WTC11 (cell line): ENCODE results near the gene ATP9B. TPM values are rescaled to one million over a fixed set of nuclear protein-coding genes. Genes with fewer than 3 reads are reported as not detected.

Source experiments
- ATAC-seq: fragments of 200-7000 bp; cut with Tn5 transposase; 2 replicates; pipeline ENCODE4 v1.10.0; 2021; ENCODE audit warnings: mild to moderate bottlenecking, moderate library complexity
- CTCF ChIA-PET: fragments of 300-600 bp; sonication (Branson Sonifier 250); formaldehyde crosslinking; loops from one replicate; lab custom pipeline; 2021; ENCODE audit warnings: antibody characterized with exemption; lab: Charles Lee
- POLR2A ChIA-PET: fragments of 350-600 bp; sonication (Branson Sonifier 250); formaldehyde crosslinking; loops from one replicate; lab custom pipeline; 2021; ENCODE audit warnings: antibody characterized with exemption; lab: Charles Lee
- DNase-seq: peaks from one replicate; pipeline ENCODE4 v3.0.0; 2021; ENCODE audit warnings: low spot score
- H3K27ac Mint-ChIP-seq: 2 replicates; pipeline ENCODE4 v1.8.0; 2021; ENCODE audit warnings: mixed read lengths
- H3K27me3 Mint-ChIP-seq: 2 replicates; pipeline ENCODE4 v1.8.0; 2021; ENCODE audit warnings: low read depth, mild to moderate bottlenecking, moderate library complexity, mixed read lengths
- H3K36me3 Mint-ChIP-seq: 2 replicates; pipeline ENCODE4 v1.8.0; 2021; ENCODE audit warnings: mixed read lengths
- H3K4me1 Mint-ChIP-seq: 2 replicates; pipeline ENCODE4 v1.8.0; 2022; ENCODE audit warnings: mixed read lengths
- H3K4me3 Mint-ChIP-seq: 2 replicates; pipeline ENCODE4 v1.8.0; 2021; ENCODE audit warnings: mild to moderate bottlenecking, moderate library complexity, mixed read lengths
- H3K9me3 Mint-ChIP-seq: 2 replicates; pipeline ENCODE4 v1.8.0; 2021; ENCODE audit warnings: mixed read lengths
- CBFB ChIP-seq: sonication (generic); formaldehyde crosslinking; IDR thresholded peaks from 2 replicates; pipeline ENCODE4 v1.8.1; 2022; ENCODE audit warnings: mild to moderate bottlenecking, low read depth, missing genetic modification reagents
- HMGA2 ChIP-seq: fragments of 250-450 bp; sonication (Bioruptor Pico); IDR thresholded peaks from 2 replicates; pipeline ENCODE4 v1.4.0; 2021; ENCODE audit warnings: mild to moderate bottlenecking, moderate library complexity
- IRF2 ChIP-seq: sonication (generic); formaldehyde crosslinking; IDR thresholded peaks from 2 replicates; pipeline ENCODE4 v1.8.0; 2022; ENCODE audit warnings: low read depth, missing genetic modification reagents, borderline replicate concordance
- MXD4 ChIP-seq: fragments of 250-450 bp; sonication (Bioruptor Pico); IDR thresholded peaks from 2 replicates; pipeline ENCODE4 v1.8.0; 2021; ENCODE audit warnings: mild to moderate bottlenecking, moderate library complexity, borderline replicate concordance
- RELA ChIP-seq: sonication (generic); formaldehyde crosslinking; IDR thresholded peaks from 2 replicates; pipeline ENCODE4 v1.8.1; 2022; ENCODE audit warnings: missing genetic modification reagents, mild to moderate bottlenecking, borderline replicate concordance
- TCF7 ChIP-seq: sonication (generic); formaldehyde crosslinking; IDR thresholded peaks from 2 replicates; pipeline ENCODE4 v1.8.0; 2022; ENCODE audit warnings: mild to moderate bottlenecking, low read depth, missing genetic modification reagents, moderate library complexity
- TEAD1 ChIP-seq: sonication (generic); formaldehyde crosslinking; IDR thresholded peaks from 2 replicates; pipeline ENCODE4 v1.8.0; 2022; ENCODE audit warnings: mild to moderate bottlenecking, missing genetic modification reagents
- ZNF121 ChIP-seq: sonication (generic); formaldehyde crosslinking; IDR thresholded peaks from 2 replicates; pipeline ENCODE4 v1.8.0; 2023; ENCODE audit warnings: missing genetic modification reagents
- ZNF263 ChIP-seq: sonication (generic); formaldehyde crosslinking; IDR thresholded peaks from 2 replicates; pipeline ENCODE4 v1.8.1; 2022; ENCODE audit warnings: low read depth, mild to moderate bottlenecking, moderate library complexity, missing genetic modification reagents
- ZNF317 ChIP-seq: sonication (generic); formaldehyde crosslinking; IDR thresholded peaks from 2 replicates; pipeline ENCODE4 v1.8.1; 2023; ENCODE audit warnings: low read depth, mild to moderate bottlenecking, moderate library complexity, missing genetic modification reagents, borderline replicate concordance
- total RNA-seq: library from RNA; stranded (reverse); gene quantifications from 3 replicates; pipeline ENCODE4 v1.2.3, GENCODE V29; 2021
- TF ChIP-seq, protein P1 (sequence below): fragments of 250-450 bp; sonication (Bioruptor Pico); IDR thresholded peaks from 2 replicates; pipeline ENCODE4 v1.9.0; 2021; ENCODE audit warnings: mild to moderate bottlenecking, borderline replicate concordance
- TF ChIP-seq, protein P2 (sequence below): sonication (generic); formaldehyde crosslinking; IDR thresholded peaks from 2 replicates; pipeline ENCODE4 v1.8.0; 2022; ENCODE audit warnings: missing genetic modification reagents
- TF ChIP-seq, protein P3 (sequence below): sonication (generic); formaldehyde crosslinking; IDR thresholded peaks from 2 replicates; pipeline ENCODE4 v1.8.0; 2022; ENCODE audit warnings: mild to moderate bottlenecking, missing genetic modification reagents
- TF ChIP-seq, protein P4 (sequence below): sonication (generic); formaldehyde crosslinking; conservative IDR thresholded peaks from 2 replicates; pipeline ENCODE4 v1.8.1; 2022; ENCODE audit warnings: mild to moderate bottlenecking, missing genetic modification reagents
- TF ChIP-seq, protein P5 (sequence below): fragments of 250-450 bp; sonication (Bioruptor Pico); IDR thresholded peaks from 2 replicates; pipeline ENCODE4 v1.9.0; 2021; ENCODE audit warnings: mild to moderate bottlenecking
- TF ChIP-seq, protein P6 (sequence below): fragments of 250-450 bp; sonication (Bioruptor Pico); IDR thresholded peaks from 2 replicates; pipeline ENCODE4 v1.8.0; 2021; ENCODE audit warnings: mild to moderate bottlenecking
- TF ChIP-seq, protein P7 (sequence below): sonication (generic); formaldehyde crosslinking; IDR thresholded peaks from 2 replicates; pipeline ENCODE4 v1.8.1; 2022; ENCODE audit warnings: low read depth, missing genetic modification reagents, borderline replicate concordance
- TF ChIP-seq, protein P8 (sequence below): sonication (generic); formaldehyde crosslinking; IDR thresholded peaks from 2 replicates; pipeline ENCODE4 v1.8.0; 2023; ENCODE audit warnings: missing genetic modification reagents

ATP9B gene
- total RNA-seq, 1 experiment from 2014 or later, result 19.0 TPM

DNA sequence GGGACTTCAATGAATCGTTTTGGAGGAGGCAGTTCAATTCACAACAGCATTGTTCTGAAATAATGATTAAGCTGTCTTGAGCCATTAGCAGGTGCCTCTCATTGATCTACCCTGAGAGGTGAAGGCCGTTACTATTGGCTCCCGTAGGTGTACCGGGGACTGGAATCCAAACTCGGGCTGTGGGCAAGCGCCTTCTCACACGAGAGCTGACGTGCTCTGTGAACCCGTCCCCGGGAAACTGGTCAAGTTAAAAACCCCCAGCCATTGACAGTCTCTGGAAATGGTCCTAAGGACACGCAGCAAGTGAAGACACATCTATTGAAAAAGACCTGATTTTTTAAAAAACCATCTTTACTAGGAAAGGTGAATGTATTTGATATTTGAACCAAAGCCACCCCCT is 318.4 kb downstream of the ATP9B start (continued):
- TF ChIP-seq MXD4 (CRISPR knock-in tag) (no peak), ZNF121 (CRISPR knock-in tag) (no peak), HMGA2 (no peak)
- TF ChIP-seq, protein P1, sequence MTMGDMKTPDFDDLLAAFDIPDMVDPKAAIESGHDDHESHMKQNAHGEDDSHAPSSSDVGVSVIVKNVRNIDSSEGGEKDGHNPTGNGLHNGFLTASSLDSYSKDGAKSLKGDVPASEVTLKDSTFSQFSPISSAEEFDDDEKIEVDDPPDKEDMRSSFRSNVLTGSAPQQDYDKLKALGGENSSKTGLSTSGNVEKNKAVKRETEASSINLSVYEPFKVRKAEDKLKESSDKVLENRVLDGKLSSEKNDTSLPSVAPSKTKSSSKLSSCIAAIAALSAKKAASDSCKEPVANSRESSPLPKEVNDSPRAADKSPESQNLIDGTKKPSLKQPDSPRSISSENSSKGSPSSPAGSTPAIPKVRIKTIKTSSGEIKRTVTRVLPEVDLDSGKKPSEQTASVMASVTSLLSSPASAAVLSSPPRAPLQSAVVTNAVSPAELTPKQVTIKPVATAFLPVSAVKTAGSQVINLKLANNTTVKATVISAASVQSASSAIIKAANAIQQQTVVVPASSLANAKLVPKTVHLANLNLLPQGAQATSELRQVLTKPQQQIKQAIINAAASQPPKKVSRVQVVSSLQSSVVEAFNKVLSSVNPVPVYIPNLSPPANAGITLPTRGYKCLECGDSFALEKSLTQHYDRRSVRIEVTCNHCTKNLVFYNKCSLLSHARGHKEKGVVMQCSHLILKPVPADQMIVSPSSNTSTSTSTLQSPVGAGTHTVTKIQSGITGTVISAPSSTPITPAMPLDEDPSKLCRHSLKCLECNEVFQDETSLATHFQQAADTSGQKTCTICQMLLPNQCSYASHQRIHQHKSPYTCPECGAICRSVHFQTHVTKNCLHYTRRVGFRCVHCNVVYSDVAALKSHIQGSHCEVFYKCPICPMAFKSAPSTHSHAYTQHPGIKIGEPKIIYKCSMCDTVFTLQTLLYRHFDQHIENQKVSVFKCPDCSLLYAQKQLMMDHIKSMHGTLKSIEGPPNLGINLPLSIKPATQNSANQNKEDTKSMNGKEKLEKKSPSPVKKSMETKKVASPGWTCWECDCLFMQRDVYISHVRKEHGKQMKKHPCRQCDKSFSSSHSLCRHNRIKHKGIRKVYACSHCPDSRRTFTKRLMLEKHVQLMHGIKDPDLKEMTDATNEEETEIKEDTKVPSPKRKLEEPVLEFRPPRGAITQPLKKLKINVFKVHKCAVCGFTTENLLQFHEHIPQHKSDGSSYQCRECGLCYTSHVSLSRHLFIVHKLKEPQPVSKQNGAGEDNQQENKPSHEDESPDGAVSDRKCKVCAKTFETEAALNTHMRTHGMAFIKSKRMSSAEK, result no peak

DNA sequence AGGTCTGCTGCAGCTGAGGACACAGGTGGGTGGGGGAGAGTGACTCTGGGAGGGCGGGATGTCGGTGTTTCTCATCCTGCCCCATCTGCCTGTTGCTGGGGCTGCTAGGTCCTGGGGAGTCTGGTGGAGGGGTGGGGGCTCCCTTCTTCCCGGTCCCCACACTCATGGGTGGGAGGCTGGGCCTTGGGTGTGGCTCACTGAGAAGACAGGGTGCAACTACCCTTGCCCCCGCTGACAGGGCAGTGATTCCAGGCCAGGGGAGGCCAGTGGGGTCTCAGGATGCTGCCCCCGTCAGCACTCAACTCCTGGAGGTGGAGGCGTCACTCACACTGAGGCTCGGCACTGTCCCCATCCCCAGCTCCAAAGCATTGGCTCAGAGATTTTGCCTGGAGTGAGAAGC is 318.8 kb downstream of the ATP9B start:
- CTCF ChIA-PET, result no interaction called here
- DNase-seq (no peak), ATAC-seq (no peak)
- H3K27me3 Mint-ChIP-seq, result peaks cover 42% of the 10 kb centered on the region
- H3K4me1 Mint-ChIP-seq, result peaks cover 6% of the 10 kb centered on the region
- H3K9me3 Mint-ChIP-seq, result no peaks in the 10 kb centered on the region
- no peak overlapping the region for H3K4me3 Mint-ChIP-seq
- no peak overlapping the region for H3K27ac Mint-ChIP-seq
- POLR2A ChIA-PET, result no interaction called here
- no peaks in the 10 kb centered on the region for H3K36me3 Mint-ChIP-seq
- TF ChIP-seq ZNF317 (CRISPR knock-in tag) (no peak), TCF7 (CRISPR knock-in tag) (no peak), RELA (no peak), IRF2 (CRISPR knock-in tag) (no peak), ZNF263 (CRISPR knock-in tag) (no peak), TEAD1 (CRISPR knock-in tag) (no peak), CBFB (CRISPR knock-in tag) (no peak)
- TF ChIP-seq, protein P2, sequence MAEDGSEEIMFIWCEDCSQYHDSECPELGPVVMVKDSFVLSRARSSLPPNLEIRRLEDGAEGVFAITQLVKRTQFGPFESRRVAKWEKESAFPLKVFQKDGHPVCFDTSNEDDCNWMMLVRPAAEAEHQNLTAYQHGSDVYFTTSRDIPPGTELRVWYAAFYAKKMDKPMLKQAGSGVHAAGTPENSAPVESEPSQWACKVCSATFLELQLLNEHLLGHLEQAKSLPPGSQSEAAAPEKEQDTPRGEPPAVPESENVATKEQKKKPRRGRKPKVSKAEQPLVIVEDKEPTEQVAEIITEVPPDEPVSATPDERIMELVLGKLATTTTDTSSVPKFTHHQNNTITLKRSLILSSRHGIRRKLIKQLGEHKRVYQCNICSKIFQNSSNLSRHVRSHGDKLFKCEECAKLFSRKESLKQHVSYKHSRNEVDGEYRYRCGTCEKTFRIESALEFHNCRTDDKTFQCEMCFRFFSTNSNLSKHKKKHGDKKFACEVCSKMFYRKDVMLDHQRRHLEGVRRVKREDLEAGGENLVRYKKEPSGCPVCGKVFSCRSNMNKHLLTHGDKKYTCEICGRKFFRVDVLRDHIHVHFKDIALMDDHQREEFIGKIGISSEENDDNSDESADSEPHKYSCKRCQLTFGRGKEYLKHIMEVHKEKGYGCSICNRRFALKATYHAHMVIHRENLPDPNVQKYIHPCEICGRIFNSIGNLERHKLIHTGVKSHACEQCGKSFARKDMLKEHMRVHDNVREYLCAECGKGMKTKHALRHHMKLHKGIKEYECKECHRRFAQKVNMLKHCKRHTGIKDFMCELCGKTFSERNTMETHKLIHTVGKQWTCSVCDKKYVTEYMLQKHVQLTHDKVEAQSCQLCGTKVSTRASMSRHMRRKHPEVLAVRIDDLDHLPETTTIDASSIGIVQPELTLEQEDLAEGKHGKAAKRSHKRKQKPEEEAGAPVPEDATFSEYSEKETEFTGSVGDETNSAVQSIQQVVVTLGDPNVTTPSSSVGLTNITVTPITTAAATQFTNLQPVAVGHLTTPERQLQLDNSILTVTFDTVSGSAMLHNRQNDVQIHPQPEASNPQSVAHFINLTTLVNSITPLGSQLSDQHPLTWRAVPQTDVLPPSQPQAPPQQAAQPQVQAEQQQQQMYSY (CRISPR knock-in tag), result no peak
- TF ChIP-seq, protein P3, sequence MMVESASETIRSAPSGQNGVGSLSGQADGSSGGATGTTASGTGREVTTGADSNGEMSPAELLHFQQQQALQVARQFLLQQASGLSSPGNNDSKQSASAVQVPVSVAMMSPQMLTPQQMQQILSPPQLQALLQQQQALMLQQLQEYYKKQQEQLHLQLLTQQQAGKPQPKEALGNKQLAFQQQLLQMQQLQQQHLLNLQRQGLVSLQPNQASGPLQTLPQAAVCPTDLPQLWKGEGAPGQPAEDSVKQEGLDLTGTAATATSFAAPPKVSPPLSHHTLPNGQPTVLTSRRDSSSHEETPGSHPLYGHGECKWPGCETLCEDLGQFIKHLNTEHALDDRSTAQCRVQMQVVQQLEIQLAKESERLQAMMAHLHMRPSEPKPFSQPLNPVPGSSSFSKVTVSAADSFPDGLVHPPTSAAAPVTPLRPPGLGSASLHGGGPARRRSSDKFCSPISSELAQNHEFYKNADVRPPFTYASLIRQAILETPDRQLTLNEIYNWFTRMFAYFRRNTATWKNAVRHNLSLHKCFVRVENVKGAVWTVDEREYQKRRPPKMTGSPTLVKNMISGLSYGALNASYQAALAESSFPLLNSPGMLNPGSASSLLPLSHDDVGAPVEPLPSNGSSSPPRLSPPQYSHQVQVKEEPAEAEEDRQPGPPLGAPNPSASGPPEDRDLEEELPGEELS (CRISPR knock-in tag), result no peak
- TF ChIP-seq, protein P4, sequence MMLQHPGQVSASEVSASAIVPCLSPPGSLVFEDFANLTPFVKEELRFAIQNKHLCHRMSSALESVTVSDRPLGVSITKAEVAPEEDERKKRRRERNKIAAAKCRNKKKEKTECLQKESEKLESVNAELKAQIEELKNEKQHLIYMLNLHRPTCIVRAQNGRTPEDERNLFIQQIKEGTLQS (CRISPR knock-in tag), result no peak
- TF ChIP-seq, protein P5, sequence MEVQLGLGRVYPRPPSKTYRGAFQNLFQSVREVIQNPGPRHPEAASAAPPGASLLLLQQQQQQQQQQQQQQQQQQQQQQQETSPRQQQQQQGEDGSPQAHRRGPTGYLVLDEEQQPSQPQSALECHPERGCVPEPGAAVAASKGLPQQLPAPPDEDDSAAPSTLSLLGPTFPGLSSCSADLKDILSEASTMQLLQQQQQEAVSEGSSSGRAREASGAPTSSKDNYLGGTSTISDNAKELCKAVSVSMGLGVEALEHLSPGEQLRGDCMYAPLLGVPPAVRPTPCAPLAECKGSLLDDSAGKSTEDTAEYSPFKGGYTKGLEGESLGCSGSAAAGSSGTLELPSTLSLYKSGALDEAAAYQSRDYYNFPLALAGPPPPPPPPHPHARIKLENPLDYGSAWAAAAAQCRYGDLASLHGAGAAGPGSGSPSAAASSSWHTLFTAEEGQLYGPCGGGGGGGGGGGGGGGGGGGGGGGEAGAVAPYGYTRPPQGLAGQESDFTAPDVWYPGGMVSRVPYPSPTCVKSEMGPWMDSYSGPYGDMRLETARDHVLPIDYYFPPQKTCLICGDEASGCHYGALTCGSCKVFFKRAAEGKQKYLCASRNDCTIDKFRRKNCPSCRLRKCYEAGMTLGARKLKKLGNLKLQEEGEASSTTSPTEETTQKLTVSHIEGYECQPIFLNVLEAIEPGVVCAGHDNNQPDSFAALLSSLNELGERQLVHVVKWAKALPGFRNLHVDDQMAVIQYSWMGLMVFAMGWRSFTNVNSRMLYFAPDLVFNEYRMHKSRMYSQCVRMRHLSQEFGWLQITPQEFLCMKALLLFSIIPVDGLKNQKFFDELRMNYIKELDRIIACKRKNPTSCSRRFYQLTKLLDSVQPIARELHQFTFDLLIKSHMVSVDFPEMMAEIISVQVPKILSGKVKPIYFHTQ (CRISPR knock-in tag), result no peak
- TF ChIP-seq, protein P6, sequence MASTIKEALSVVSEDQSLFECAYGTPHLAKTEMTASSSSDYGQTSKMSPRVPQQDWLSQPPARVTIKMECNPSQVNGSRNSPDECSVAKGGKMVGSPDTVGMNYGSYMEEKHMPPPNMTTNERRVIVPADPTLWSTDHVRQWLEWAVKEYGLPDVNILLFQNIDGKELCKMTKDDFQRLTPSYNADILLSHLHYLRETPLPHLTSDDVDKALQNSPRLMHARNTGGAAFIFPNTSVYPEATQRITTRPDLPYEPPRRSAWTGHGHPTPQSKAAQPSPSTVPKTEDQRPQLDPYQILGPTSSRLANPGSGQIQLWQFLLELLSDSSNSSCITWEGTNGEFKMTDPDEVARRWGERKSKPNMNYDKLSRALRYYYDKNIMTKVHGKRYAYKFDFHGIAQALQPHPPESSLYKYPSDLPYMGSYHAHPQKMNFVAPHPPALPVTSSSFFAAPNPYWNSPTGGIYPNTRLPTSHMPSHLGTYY (CRISPR knock-in tag), result no peak
- TF ChIP-seq, protein P7, sequence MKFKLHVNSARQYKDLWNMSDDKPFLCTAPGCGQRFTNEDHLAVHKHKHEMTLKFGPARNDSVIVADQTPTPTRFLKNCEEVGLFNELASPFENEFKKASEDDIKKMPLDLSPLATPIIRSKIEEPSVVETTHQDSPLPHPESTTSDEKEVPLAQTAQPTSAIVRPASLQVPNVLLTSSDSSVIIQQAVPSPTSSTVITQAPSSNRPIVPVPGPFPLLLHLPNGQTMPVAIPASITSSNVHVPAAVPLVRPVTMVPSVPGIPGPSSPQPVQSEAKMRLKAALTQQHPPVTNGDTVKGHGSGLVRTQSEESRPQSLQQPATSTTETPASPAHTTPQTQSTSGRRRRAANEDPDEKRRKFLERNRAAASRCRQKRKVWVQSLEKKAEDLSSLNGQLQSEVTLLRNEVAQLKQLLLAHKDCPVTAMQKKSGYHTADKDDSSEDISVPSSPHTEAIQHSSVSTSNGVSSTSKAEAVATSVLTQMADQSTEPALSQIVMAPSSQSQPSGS (CRISPR knock-in tag), result no peak
- TF ChIP-seq, protein P8, sequence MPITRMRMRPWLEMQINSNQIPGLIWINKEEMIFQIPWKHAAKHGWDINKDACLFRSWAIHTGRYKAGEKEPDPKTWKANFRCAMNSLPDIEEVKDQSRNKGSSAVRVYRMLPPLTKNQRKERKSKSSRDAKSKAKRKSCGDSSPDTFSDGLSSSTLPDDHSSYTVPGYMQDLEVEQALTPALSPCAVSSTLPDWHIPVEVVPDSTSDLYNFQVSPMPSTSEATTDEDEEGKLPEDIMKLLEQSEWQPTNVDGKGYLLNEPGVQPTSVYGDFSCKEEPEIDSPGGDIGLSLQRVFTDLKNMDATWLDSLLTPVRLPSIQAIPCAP, result no peak
